22Rv1 (cell line): ENCODE measurements around the gene CBX2.

Experiments used
- ZFX ChIP-seq: fragments of 450-650 bp; IDR thresholded peaks from 2 replicates; pipeline ENCODE4 v1.6.1; 2017; ENCODE audit warnings: antibody characterized with exemption, borderline replicate concordance
- TF ChIP-seq, protein P1 (sequence below): fragments of 450-650 bp; IDR thresholded peaks from 2 replicates; pipeline ENCODE4 v1.5.1; 2017; ENCODE audit warnings: mild to moderate bottlenecking

GRCh38 chr17:79758271-79758670 is 19.7 kb upstream of the CBX2 start:
- TF ChIP-seq, protein P1, sequence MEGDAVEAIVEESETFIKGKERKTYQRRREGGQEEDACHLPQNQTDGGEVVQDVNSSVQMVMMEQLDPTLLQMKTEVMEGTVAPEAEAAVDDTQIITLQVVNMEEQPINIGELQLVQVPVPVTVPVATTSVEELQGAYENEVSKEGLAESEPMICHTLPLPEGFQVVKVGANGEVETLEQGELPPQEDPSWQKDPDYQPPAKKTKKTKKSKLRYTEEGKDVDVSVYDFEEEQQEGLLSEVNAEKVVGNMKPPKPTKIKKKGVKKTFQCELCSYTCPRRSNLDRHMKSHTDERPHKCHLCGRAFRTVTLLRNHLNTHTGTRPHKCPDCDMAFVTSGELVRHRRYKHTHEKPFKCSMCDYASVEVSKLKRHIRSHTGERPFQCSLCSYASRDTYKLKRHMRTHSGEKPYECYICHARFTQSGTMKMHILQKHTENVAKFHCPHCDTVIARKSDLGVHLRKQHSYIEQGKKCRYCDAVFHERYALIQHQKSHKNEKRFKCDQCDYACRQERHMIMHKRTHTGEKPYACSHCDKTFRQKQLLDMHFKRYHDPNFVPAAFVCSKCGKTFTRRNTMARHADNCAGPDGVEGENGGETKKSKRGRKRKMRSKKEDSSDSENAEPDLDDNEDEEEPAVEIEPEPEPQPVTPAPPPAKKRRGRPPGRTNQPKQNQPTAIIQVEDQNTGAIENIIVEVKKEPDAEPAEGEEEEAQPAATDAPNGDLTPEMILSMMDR, result no peak
- TF ChIP-seq ZFX, result no peak
